ENCODE measurements around the gene SLC12A3.

GRCh38 chr16:56879276-56879675 lies 14.3 kb downstream of the SLC12A3 start:
- TF ChIP-seq, protein P1, sequence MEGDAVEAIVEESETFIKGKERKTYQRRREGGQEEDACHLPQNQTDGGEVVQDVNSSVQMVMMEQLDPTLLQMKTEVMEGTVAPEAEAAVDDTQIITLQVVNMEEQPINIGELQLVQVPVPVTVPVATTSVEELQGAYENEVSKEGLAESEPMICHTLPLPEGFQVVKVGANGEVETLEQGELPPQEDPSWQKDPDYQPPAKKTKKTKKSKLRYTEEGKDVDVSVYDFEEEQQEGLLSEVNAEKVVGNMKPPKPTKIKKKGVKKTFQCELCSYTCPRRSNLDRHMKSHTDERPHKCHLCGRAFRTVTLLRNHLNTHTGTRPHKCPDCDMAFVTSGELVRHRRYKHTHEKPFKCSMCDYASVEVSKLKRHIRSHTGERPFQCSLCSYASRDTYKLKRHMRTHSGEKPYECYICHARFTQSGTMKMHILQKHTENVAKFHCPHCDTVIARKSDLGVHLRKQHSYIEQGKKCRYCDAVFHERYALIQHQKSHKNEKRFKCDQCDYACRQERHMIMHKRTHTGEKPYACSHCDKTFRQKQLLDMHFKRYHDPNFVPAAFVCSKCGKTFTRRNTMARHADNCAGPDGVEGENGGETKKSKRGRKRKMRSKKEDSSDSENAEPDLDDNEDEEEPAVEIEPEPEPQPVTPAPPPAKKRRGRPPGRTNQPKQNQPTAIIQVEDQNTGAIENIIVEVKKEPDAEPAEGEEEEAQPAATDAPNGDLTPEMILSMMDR (conservative IDR thresholded peaks at IDR 0.05; ENCODE audit: low read depth, low read length), result no peak
- no peak for TF ChIP-seq FOS (IDR thresholded peaks at IDR 0.05; ENCODE audit: low read depth, low read length)
- TF ChIP-seq MAZ (IDR thresholded peaks at IDR 0.05; ENCODE audit: borderline replicate concordance, low read depth, low read length), result no peak
